ENCODE results near the gene BRINP2.

Gene BRINP2

GRCh38 chr1:177275736-177276135 is 105.0 kb downstream of the BRINP2 start:
- Histone ChIP-seq H3K27me3 (ENCODE audit: insufficient read depth, low read length) (no peaks in the 10 kb centered on the region), H3K36me3 (ENCODE audit: insufficient read depth, low read length) (no peaks in the 10 kb centered on the region), H2AFZ (ENCODE audit: low read depth, low read length) (no peak overlapping the region), H3K4me3 (ENCODE audit: low read length) (no peak overlapping the region), H3K4me1 (ENCODE audit: insufficient read depth, low read length) (no peaks in the 10 kb centered on the region), H3K9me3 (ENCODE audit: low read length) (no peaks in the 10 kb centered on the region)

- no peak overlapping the region for H3K4me3 ChIP-seq (ENCODE audit: low read length)
- no peaks in the 10 kb centered on the region for H3K27me3 ChIP-seq (ENCODE audit: insufficient read depth, low read length)
- no peaks in the 10 kb centered on the region for H3K36me3 ChIP-seq (ENCODE audit: insufficient read depth, low read length)
- H3K4me1 ChIP-seq (ENCODE audit: insufficient read depth, low read length) = no peaks in the 10 kb centered on the region
- no peak overlapping the region for H2AFZ ChIP-seq (ENCODE audit: low read depth, low read length)
- no peaks in the 10 kb centered on the region for H3K9me3 ChIP-seq (ENCODE audit: low read length)
Measured at GRCh38 chr1:177278626-177279390, 108.0 kb downstream of the BRINP2 start.

- Histone ChIP-seq H3K27me3 (ENCODE audit: insufficient read depth, low read length) (no peaks in the 10 kb centered on the region), H2AFZ (ENCODE audit: low read depth, low read length) (no peak overlapping the region), H3K4me3 (ENCODE audit: low read length) (no peak overlapping the region), H3K9me3 (ENCODE audit: low read length) (no peaks in the 10 kb centered on the region), H3K4me1 (ENCODE audit: insufficient read depth, low read length) (no peaks in the 10 kb centered on the region), H3K36me3 (ENCODE audit: insufficient read depth, low read length) (no peaks in the 10 kb centered on the region)
Measured at GRCh38 chr1:177281901-177282300, 111.1 kb downstream of the BRINP2 start.

- no peaks in the 10 kb centered on the region for H3K9me3 ChIP-seq (ENCODE audit: low read length)
Measured at GRCh38 chr1:177282976-177283375, 112.2 kb downstream of the BRINP2 start.

GRCh38 chr1:177283380-177283779 is 112.6 kb downstream of the BRINP2 start:
- no peak overlapping the region for H3K4me3 ChIP-seq (ENCODE audit: low read length)
- H3K9me3 ChIP-seq (ENCODE audit: low read length) = no peaks in the 10 kb centered on the region
- no peaks in the 10 kb centered on the region for H3K4me1 ChIP-seq (ENCODE audit: insufficient read depth, low read length)
- H2AFZ ChIP-seq (ENCODE audit: low read depth, low read length) = no peak overlapping the region
- no peaks in the 10 kb centered on the region for H3K27me3 ChIP-seq (ENCODE audit: insufficient read depth, low read length)
- H3K36me3 ChIP-seq (ENCODE audit: insufficient read depth, low read length) = no peaks in the 10 kb centered on the region

More at GRCh38 chr1:177282976-177283375, 112.2 kb downstream of the BRINP2 start:
- H3K4me1 ChIP-seq (ENCODE audit: insufficient read depth, low read length) = no peaks in the 10 kb centered on the region
- no peak overlapping the region for H2AFZ ChIP-seq (ENCODE audit: low read depth, low read length)
- no peaks in the 10 kb centered on the region for H3K27me3 ChIP-seq (ENCODE audit: insufficient read depth, low read length)
- no peak overlapping the region for H3K4me3 ChIP-seq (ENCODE audit: low read length)
- no peaks in the 10 kb centered on the region for H3K36me3 ChIP-seq (ENCODE audit: insufficient read depth, low read length)

GRCh38 chr1:177286396-177286795 is 115.6 kb downstream of the BRINP2 start:
- H2AFZ ChIP-seq (ENCODE audit: low read depth, low read length) = no peak overlapping the region
- H3K36me3 ChIP-seq (ENCODE audit: insufficient read depth, low read length) = no peaks in the 10 kb centered on the region
- no peaks in the 10 kb centered on the region for H3K9me3 ChIP-seq (ENCODE audit: low read length)
- H3K4me3 ChIP-seq (ENCODE audit: low read length) = no peak overlapping the region
- no peaks in the 10 kb centered on the region for H3K4me1 ChIP-seq (ENCODE audit: insufficient read depth, low read length)
- H3K27me3 ChIP-seq (ENCODE audit: insufficient read depth, low read length) = no peaks in the 10 kb centered on the region

- no peaks in the 10 kb centered on the region for H3K36me3 ChIP-seq (ENCODE audit: insufficient read depth, low read length)
- no peaks in the 10 kb centered on the region for H3K4me1 ChIP-seq (ENCODE audit: insufficient read depth, low read length)
- no peak overlapping the region for H2AFZ ChIP-seq (ENCODE audit: low read depth, low read length)
- no peaks in the 10 kb centered on the region for H3K27me3 ChIP-seq (ENCODE audit: insufficient read depth, low read length)
- H3K9me3 ChIP-seq (ENCODE audit: low read length) = no peaks in the 10 kb centered on the region
- no peak overlapping the region for H3K4me3 ChIP-seq (ENCODE audit: low read length)
Measured at GRCh38 chr1:177287270-177287669, 116.5 kb downstream of the BRINP2 start.

- H3K4me3 ChIP-seq (ENCODE audit: low read length) = no peak overlapping the region
- no peaks in the 10 kb centered on the region for H3K27me3 ChIP-seq (ENCODE audit: insufficient read depth, low read length)
- H3K4me1 ChIP-seq (ENCODE audit: insufficient read depth, low read length) = no peaks in the 10 kb centered on the region
- no peaks in the 10 kb centered on the region for H3K36me3 ChIP-seq (ENCODE audit: insufficient read depth, low read length)
- H3K9me3 ChIP-seq (ENCODE audit: low read length) = no peaks in the 10 kb centered on the region
- no peak overlapping the region for H2AFZ ChIP-seq (ENCODE audit: low read depth, low read length)
Measured at GRCh38 chr1:177287994-177288393, 117.2 kb downstream of the BRINP2 start.

GRCh38 chr1:177289532-177289931 is 118.8 kb downstream of the BRINP2 start:
- H3K36me3 ChIP-seq (ENCODE audit: insufficient read depth, low read length) = no peaks in the 10 kb centered on the region
- H3K9me3 ChIP-seq (ENCODE audit: low read length) = no peaks in the 10 kb centered on the region
- no peaks in the 10 kb centered on the region for H3K4me1 ChIP-seq (ENCODE audit: insufficient read depth, low read length)
- H3K27me3 ChIP-seq (ENCODE audit: insufficient read depth, low read length) = no peaks in the 10 kb centered on the region
- no peak overlapping the region for H2AFZ ChIP-seq (ENCODE audit: low read depth, low read length)
- H3K4me3 ChIP-seq (ENCODE audit: low read length) = no peak overlapping the region

- no peaks in the 10 kb centered on the region for H3K27me3 ChIP-seq (ENCODE audit: insufficient read depth, low read length)
Measured at GRCh38 chr1:177300431-177300830, 129.7 kb downstream of the BRINP2 start.

GRCh38 chr1:177301425-177302124 is 130.8 kb downstream of the BRINP2 start:
- no peaks in the 10 kb centered on the region for H3K27me3 ChIP-seq (ENCODE audit: insufficient read depth, low read length)
- H3K4me1 ChIP-seq (ENCODE audit: insufficient read depth, low read length) = no peaks in the 10 kb centered on the region
- no peaks in the 10 kb centered on the region for H3K36me3 ChIP-seq (ENCODE audit: insufficient read depth, low read length)
- H3K4me3 ChIP-seq (ENCODE audit: low read length) = no peak overlapping the region
- H2AFZ ChIP-seq (ENCODE audit: low read depth, low read length) = no peak overlapping the region
- no peaks in the 10 kb centered on the region for H3K9me3 ChIP-seq (ENCODE audit: low read length)

More at GRCh38 chr1:177300431-177300830, 129.7 kb downstream of the BRINP2 start:
- H2AFZ ChIP-seq (ENCODE audit: low read depth, low read length) = no peak overlapping the region
- H3K36me3 ChIP-seq (ENCODE audit: insufficient read depth, low read length) = no peaks in the 10 kb centered on the region
- no peaks in the 10 kb centered on the region for H3K9me3 ChIP-seq (ENCODE audit: low read length)
- H3K4me1 ChIP-seq (ENCODE audit: insufficient read depth, low read length) = no peaks in the 10 kb centered on the region
- H3K4me3 ChIP-seq (ENCODE audit: low read length) = no peak overlapping the region

- Histone ChIP-seq H3K4me1 (ENCODE audit: insufficient read depth, low read length) (no peaks in the 10 kb centered on the region), H3K36me3 (ENCODE audit: insufficient read depth, low read length) (no peaks in the 10 kb centered on the region), H3K27me3 (ENCODE audit: insufficient read depth, low read length) (no peaks in the 10 kb centered on the region), H2AFZ (ENCODE audit: low read depth, low read length) (no peak overlapping the region), H3K4me3 (ENCODE audit: low read length) (no peak overlapping the region), H3K9me3 (ENCODE audit: low read length) (no peaks in the 10 kb centered on the region)
Measured at GRCh38 chr1:177302357-177303044, 131.7 kb downstream of the BRINP2 start.
